Activated CD4-positive, alpha-beta memory T cell treated with anti-CD3 and anti-CD28 coated beads, Interleukin-2, amount 10 ng/mL, durations not matched to agents 7 days and 5 days (primary cell): ENCODE data around the gene UBE2F. TPM values are rescaled to one million over a fixed set of nuclear protein-coding genes. Genes with fewer than 3 reads are reported as not detected.
"Not testable (repeated sequence)": the region's sequence is repeated elsewhere in the genome, so short reads cannot be mapped to it uniquely, and the experiment has no call there.

Experiments used
- CTCF ChIA-PET: fragments of 350-600 bp; sonication (Branson Sonifier 250); formaldehyde crosslinking; loops from one replicate; lab custom pipeline; 2021; ENCODE audit warnings: antibody characterized with exemption, inconsistent platforms; lab: Charles Lee
- POLR2A ChIA-PET: fragments of 350-600 bp; sonication (Branson Sonifier 250); formaldehyde crosslinking; loops from one replicate; lab custom pipeline; 2021; ENCODE audit warnings: antibody characterized with exemption; lab: Charles Lee
- DNase-seq: peaks from one replicate; pipeline ENCODE4 v3.0.0-alpha.2; 2020
- H3K27ac Mint-ChIP-seq: one replicate; pipeline ENCODE4 v1.8.0; 2021; ENCODE audit warnings: mild to moderate bottlenecking, mixed read lengths
- H3K27me3 Mint-ChIP-seq: one replicate; pipeline ENCODE4 v1.8.0; 2021; ENCODE audit warnings: mixed read lengths
- H3K36me3 Mint-ChIP-seq: one replicate; pipeline ENCODE4 v1.8.0; 2021; ENCODE audit warnings: low read depth, mixed read lengths
- H3K4me1 Mint-ChIP-seq: one replicate; pipeline ENCODE4 v1.8.0; 2021; ENCODE audit warnings: mixed read lengths
- H3K4me3 Mint-ChIP-seq: one replicate; pipeline ENCODE4 v1.8.0; 2021; ENCODE audit warnings: mild to moderate bottlenecking, mixed read lengths
- H3K9me3 Mint-ChIP-seq: one replicate; pipeline ENCODE4 v1.8.0; 2021; ENCODE audit warnings: mixed read lengths
- total RNA-seq, 2 experiments: library from RNA; stranded (reverse); gene quantifications; one replicate each; pipeline ENCODE4 v1.2.3, GENCODE V29; 2021

UBE2F gene
- total RNA-seq, 2 experiments from 2014 or later = 77.5 to 82.7 TPM

DNA sequence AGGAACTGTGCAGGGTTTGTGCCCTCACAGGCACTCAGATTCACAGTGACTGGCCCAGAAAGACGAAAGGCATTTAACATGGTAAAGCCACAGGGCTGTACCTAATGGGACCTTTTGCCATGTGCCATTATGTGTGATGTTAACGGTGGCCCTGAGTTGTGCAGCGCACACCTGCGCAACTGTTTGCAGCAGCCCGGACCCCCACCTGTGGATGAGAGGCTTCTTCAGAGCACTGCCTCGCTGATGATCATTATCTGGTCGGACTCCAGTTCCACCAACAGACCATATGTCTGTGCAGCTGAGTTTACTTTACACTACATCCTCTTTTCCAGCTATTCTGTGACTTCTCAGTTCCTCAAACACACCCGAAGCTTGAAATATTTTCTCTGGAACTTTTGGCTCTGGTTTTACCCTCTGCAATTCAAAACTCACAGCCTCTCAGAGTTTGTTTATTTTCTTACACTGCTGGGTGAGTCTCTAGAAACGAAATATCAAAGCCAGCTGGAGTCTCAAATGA lies 35.6 kb upstream of the UBE2F start:
- CTCF ChIA-PET = interaction anchor here (1.5 kb wide), 1 partner anchor 32 kb away, joined by 4 read pairs; no protein-coding TSS in a partner anchor
- Mint-ChIP-seq H3K9me3 (peaks cover 19% of the 10 kb centered on the region), H3K27me3 (no peaks in the 10 kb centered on the region), H3K4me1 (peaks cover 16% of the 10 kb centered on the region), H3K27ac (no peak overlapping the region), H3K4me3 (no peak overlapping the region), H3K36me3 (peaks cover 6% of the 10 kb centered on the region)
- POLR2A ChIA-PET = interaction anchor here (2.5 kb wide), 1 partner anchor 9 kb away, joined by 14 read pairs; no protein-coding TSS in a partner anchor
- no peak for DNase-seq

DNA sequence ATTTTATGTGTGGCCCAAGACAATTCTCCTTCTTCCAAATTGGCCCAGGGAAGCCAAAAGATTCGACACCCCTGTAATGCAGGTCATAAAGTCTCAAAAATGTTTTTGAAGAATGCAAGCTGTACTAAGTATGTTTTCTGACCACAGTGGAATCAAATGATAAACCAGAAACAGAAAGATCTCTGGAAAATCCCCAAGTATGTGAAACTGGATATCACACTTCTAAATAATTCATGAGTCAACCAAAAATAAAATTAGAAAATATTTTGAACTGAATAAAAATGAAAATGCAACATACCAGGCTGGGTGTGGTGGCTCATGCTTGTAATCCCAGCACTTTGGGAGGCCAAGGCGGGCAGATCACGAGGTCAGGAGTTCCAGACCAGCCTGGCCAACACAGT lies 34.1 kb upstream of the UBE2F start:
- CTCF ChIA-PET = interaction anchor here (0.7 to 1.5 kb wide), 2 partner anchors 9 to 34 kb away, joined by 3 to 4 read pairs; no protein-coding TSS in a partner anchor
- POLR2A ChIA-PET = interaction anchor here (2.5 kb wide), 1 partner anchor 8 kb away, joined by 14 read pairs; no protein-coding TSS in a partner anchor
- no peak overlapping the region for H3K4me3 Mint-ChIP-seq
- H3K9me3 Mint-ChIP-seq = peaks cover 18% of the 10 kb centered on the region
- H3K36me3 Mint-ChIP-seq = peaks cover 6% of the 10 kb centered on the region
- H3K27ac Mint-ChIP-seq = no peak overlapping the region
- no peaks in the 10 kb centered on the region for H3K27me3 Mint-ChIP-seq
- peaks cover 15% of the 10 kb centered on the region for H3K4me1 Mint-ChIP-seq
- DNase-seq = no peak

DNA sequence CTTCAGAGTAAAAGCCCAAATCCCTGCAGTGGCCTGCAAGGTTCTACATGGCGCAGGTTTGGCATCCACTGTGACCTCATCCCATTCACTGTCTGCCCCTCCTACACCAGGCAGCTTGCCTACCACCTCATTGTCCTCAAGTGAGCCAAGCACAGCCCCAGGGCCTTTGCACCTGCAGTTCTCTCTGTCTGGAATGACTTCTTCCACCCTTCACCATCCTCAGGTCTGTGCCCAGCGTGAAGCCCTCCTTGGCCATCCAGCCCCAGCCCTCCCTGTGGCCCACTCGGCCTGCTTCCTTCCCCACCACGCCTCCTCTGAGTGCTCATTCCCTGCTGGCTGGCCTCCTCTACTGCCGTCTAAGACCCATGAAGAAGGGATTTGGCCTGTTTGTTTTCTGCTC lies 32.6 kb upstream of the UBE2F start:
- Mint-ChIP-seq H3K9me3 (peaks cover 10% of the 10 kb centered on the region), H3K27ac (no peak overlapping the region), H3K36me3 (peaks cover 3% of the 10 kb centered on the region), H3K27me3 (no peaks in the 10 kb centered on the region), H3K4me1 (peaks cover 17% of the 10 kb centered on the region), H3K4me3 (no peak overlapping the region)
- DNase-seq = no peak
- CTCF ChIA-PET = interaction anchor here (2.2 kb wide), 1 partner anchor 11 kb away, joined by 7 read pairs; no protein-coding TSS in a partner anchor
- POLR2A ChIA-PET = no interaction called here

DNA sequence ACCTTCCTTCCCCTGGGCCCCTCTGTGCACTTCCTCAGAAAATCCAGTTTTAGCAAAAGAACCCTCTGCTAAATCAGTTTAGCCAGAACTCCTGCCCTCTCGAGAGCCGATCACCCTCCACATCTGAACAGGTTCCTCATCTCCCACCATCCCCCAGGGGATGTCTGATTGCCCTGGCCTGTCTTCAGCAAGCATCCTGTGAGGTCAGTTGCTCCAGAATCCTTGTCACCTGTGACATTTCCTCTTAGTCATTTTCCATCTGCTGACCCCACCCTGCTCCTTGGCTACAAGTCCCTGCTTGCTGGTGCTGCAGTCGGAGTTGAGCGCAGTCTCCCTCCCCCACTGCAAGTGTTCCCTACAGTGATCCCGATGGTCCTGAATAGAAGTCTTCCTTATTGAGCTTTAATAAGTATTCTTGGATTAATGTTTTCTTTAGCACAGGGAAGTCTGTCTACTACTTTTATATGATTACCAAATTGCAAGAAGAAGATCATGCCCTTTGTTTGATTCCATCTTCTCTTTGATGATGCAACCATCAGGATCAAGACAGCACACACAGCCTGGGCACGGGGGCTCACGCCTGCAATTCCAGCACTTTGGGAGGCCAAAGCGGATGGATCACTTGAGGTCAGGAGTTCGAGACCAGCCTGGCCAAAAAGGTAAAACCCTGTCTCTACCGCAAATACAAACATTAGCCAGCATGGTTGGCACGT lies 30.9 kb upstream of the UBE2F start:
- Mint-ChIP-seq H3K36me3 (peaks cover 5% of the 10 kb centered on the region), H3K4me1 (peaks cover 32% of the 10 kb centered on the region), H3K27ac (no peak overlapping the region), H3K27me3 (no peaks in the 10 kb centered on the region), H3K4me3 (no peak overlapping the region), H3K9me3 (peaks cover 4% of the 10 kb centered on the region)
- ChIA-PET CTCF (interaction anchor here (1.4 to 2.2 kb wide), 2 partner anchors 9 to 13 kb away, joined by 6 to 7 read pairs; no protein-coding TSS in a partner anchor), POLR2A (no interaction called here)
- no peak for DNase-seq

DNA sequence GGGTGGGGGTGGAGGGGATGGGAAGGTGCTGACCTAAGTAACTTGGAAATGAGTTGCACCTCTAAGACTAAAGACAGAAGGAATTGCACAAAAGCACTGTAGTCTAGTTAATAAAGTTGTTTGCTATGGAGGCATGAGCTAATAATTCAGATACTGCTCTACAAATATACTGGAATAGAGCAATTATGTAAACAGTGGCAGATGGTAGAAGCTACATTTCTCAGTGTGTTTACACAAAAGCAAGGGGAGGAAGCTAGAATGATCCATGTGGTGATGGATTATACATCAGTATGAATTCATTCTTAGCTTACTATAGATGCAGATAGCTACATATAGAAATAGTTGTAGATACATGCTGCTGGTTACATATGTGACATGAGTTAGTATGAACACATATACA lies 27.6 kb upstream of the UBE2F start:
- CTCF ChIA-PET = interaction anchor here (0.6 to 1.8 kb wide), 2 partner anchors 12 to 15 kb away, joined by 3 to 9 read pairs; no protein-coding TSS in a partner anchor
- no peak overlapping the region for H3K27ac Mint-ChIP-seq

DNA sequence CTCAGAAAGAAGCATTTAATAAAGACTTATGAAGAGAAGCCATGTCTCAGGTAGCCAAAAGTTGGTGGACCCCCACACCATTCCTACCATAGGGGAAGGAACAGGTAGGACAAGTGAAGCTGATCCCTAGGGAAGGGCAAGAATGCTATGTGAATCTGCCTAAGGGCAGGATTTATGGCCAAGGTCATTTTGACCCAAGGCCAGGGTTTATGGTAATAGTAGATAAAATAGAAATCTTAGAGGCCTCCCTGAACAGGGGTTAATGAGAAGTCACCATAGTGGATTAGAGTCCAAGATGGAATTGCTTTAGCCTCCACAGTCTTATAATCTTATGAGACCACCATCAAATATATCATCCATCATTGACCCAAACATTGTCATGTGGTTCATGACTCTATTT lies 26.0 kb upstream of the UBE2F start:
- peaks cover 31% of the 10 kb centered on the region for H3K36me3 Mint-ChIP-seq
- peaks cover 61% of the 10 kb centered on the region for H3K4me1 Mint-ChIP-seq
- CTCF ChIA-PET = interaction anchor here (1.8 kb wide), 1 partner anchor 18 kb away, joined by 8 read pairs; no protein-coding TSS in a partner anchor
- no peak overlapping the region for H3K4me3 Mint-ChIP-seq
- no peak for DNase-seq
- POLR2A ChIA-PET = interaction anchor here (1.3 to 3.5 kb wide), 3 partner anchors 9 to 28 kb away, joined by 3 to 16 read pairs (median 14); no protein-coding TSS in a partner anchor
- no peaks in the 10 kb centered on the region for H3K27me3 Mint-ChIP-seq
- peaks cover 20% of the 10 kb centered on the region for H3K9me3 Mint-ChIP-seq
- peak overlapping the region; percentile 97 for H3K27ac Mint-ChIP-seq

More for the DNA sequence above, 27.6 kb upstream of the UBE2F start:
- POLR2A ChIA-PET = interaction anchor here (1.0 to 3.5 kb wide), 2 partner anchors 8 to 41 kb away, joined by 3 to 14 read pairs; no protein-coding TSS in a partner anchor
- peaks cover 53% of the 10 kb centered on the region for H3K4me1 Mint-ChIP-seq
- peaks cover 16% of the 10 kb centered on the region for H3K36me3 Mint-ChIP-seq
- H3K4me3 Mint-ChIP-seq = no peak overlapping the region
- DNase-seq = no peak
- H3K9me3 Mint-ChIP-seq = peaks cover 9% of the 10 kb centered on the region
- H3K27me3 Mint-ChIP-seq = no peaks in the 10 kb centered on the region

DNA sequence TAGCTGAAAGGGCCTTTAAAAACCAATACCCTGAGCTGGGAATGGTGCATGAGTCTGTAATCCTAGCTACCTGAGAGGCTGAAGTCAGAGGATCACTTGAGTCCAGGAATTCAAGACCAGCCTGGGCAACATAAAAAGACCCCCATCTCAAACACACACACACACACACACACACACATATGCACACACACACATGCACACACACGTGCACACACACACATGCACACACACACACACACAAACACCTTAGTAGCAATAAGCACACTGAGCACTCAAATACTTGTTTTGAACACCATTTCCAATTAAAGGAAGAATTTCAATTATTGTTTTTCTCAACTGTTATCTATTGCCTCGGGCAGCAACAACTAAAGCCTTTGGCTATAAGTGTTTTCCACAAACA lies 25.6 kb upstream of the UBE2F start:
- peaks cover 62% of the 10 kb centered on the region for H3K4me1 Mint-ChIP-seq
- CTCF ChIA-PET = interaction anchor here (0.7 to 1.8 kb wide), 5 partner anchors 11 to 83 kb away, joined by 3 to 8 read pairs (median 3); no protein-coding TSS in a partner anchor
- H3K36me3 Mint-ChIP-seq = peaks cover 36% of the 10 kb centered on the region
- POLR2A ChIA-PET = interaction anchor here (1.1 to 3.5 kb wide), 6 partner anchors 10 to 42 kb away, joined by 3 to 16 read pairs (median 6); partner anchors contain the start of gene UBE2F
- H3K9me3 Mint-ChIP-seq = peaks cover 24% of the 10 kb centered on the region
- H3K27ac Mint-ChIP-seq = peak overlapping the region; percentile 97
- H3K4me3 Mint-ChIP-seq = peak overlapping the region; percentile 40
- DNase-seq = no peak
- no peaks in the 10 kb centered on the region for H3K27me3 Mint-ChIP-seq

DNA sequence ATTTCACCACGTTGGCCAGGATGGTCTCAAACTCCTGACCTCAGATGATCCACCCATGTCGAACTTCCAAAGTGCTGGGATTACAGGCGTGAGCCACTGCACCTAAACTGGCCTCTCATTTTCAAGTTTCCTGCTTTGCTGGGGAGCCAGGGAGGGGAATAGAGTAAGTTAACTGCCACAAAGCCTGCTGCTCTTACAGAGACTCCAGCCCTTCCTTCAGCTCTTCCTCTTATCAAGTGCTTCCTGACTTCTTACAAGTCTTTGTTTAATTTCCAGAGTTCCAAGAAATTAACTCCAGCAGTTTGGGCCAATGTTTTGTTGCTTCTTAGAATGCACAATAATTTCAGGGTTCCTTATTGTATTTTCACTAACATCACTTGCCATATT lies 24.3 kb upstream of the UBE2F start:
- no peak for DNase-seq
- peaks cover 29% of the 10 kb centered on the region for H3K9me3 Mint-ChIP-seq
- CTCF ChIA-PET = interaction anchor here (0.6 to 1.8 kb wide), 10 partner anchors 10 to 260 kb away, joined by 3 to 8 read pairs (median 3); partner anchors contain the start of gene ILKAP
- H3K27me3 Mint-ChIP-seq = peaks cover 2% of the 10 kb centered on the region
- H3K4me3 Mint-ChIP-seq = peak overlapping the region; percentile 40
- peaks cover 74% of the 10 kb centered on the region for H3K4me1 Mint-ChIP-seq
- POLR2A ChIA-PET = interaction anchor here (0.6 to 3.5 kb wide), 8 partner anchors 11 to 118 kb away, joined by 3 to 16 read pairs (median 3); partner anchors contain the start of genes SCLY and UBE2F
- peak overlapping the region; percentile 97 for H3K27ac Mint-ChIP-seq
- H3K36me3 Mint-ChIP-seq = peaks cover 43% of the 10 kb centered on the region

DNA sequence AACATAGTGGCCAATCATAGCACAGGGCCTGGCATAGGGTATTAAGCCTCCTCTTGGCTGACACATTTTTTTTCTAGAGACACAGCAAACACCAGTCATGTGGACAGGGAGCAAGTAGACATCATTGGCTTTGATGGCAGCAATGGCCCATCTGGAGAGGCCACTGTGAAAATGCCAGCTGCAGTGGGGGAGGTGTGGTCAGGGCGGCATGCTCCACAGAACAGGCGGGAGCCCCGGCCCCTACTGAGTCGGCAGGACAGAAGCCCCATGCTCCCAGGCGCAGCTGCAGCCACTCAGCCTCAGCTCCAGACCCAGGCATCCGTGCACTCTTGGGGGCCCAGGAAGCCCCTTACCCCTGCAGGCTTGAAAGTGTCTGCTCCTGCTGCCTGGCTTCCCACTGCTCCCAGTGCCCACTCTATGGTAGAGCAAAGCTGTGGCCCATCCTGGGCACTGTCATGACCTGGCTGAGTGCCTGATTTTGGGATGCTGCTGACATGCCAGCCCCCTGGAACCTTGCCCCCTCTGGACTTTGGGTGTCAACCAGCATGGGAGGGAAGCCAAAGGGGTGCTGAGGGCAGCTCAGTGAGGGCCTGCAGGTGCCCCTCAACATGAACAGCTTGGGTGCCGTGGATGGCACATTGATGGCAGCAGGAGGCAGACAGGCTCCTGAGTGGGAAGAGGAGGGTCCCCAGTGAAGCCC lies 23.3 kb upstream of the UBE2F start:
- Mint-ChIP-seq H3K27ac (peak overlapping the region; percentile 97), H3K27me3 (peaks cover 2% of the 10 kb centered on the region), H3K4me1 (peaks cover 74% of the 10 kb centered on the region), H3K4me3 (no peak overlapping the region), H3K9me3 (peaks cover 29% of the 10 kb centered on the region), H3K36me3 (peaks cover 43% of the 10 kb centered on the region)
- ChIA-PET POLR2A (interaction anchor here (1.1 to 3.0 kb wide), 2 partner anchors 44 to 117 kb away, joined by 3 to 10 read pairs; partner anchors contain the start of gene SCLY), CTCF (interaction anchor here (0.8 to 1.2 kb wide), 4 partner anchors 10 to 259 kb away, joined by 3 to 4 read pairs (median 3); partner anchors contain the start of gene ILKAP)
- no peak for DNase-seq

DNA sequence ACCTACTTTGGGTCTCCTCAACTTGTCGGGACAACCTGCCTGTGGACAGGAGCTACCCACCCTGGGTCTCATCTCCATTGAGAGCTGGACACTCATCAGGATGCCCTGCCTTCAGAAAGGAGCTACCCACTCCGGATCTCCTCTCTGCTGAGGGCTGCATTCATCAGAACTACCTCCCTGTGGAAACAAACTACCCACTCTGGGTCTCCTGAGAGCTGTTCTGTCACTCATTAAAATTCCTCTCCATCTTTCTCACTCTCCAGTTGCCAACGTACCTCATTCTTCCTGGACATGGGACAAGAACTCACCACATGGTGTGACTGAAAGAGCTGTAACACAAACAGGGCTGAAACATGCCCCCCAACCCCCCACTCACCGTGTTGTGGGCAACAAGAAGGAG lies 22.5 kb upstream of the UBE2F start:
- peaks cover 43% of the 10 kb centered on the region for H3K36me3 Mint-ChIP-seq
- DNase-seq = no peak
- H3K4me3 Mint-ChIP-seq = no peak overlapping the region
- peaks cover 2% of the 10 kb centered on the region for H3K27me3 Mint-ChIP-seq
- H3K9me3 Mint-ChIP-seq = peaks cover 29% of the 10 kb centered on the region
- H3K27ac Mint-ChIP-seq = peak overlapping the region; percentile 97
- H3K4me1 Mint-ChIP-seq = peaks cover 71% of the 10 kb centered on the region
- CTCF ChIA-PET = no interaction called here
- POLR2A ChIA-PET = interaction anchor here (3.0 kb wide), 1 partner anchor 45 kb away, joined by 10 read pairs; no protein-coding TSS in a partner anchor

DNA sequence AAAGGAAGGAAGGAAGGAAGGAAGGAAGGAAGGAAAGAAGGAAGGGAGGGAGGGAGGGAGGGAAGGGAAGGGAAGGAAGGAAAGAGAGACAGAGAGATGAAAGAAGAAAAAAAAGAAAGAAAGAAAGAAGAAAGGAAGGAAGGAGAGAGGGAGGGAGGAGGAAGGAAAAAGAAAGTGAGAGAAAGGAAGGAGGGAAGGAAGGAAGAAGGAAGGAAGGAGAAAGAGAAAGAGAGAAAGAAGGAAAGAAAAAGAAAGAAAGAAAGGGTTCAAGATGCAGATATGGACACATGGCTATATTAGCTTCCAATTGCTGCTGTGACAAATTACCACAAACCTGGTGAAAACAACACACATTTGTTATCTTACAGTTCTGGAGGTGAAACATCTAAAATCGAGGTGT lies 20.4 kb upstream of the UBE2F start:
- Mint-ChIP-seq H3K36me3 (peaks cover 38% of the 10 kb centered on the region), H3K9me3 (peaks cover 25% of the 10 kb centered on the region), H3K4me3 (no peak overlapping the region), H3K27me3 (peaks cover 2% of the 10 kb centered on the region), H3K27ac (peak overlapping the region; percentile 35), H3K4me1 (peaks cover 52% of the 10 kb centered on the region)
- DNase-seq = no peak
- CTCF ChIA-PET = no interaction called here
- POLR2A ChIA-PET = no interaction called here

DNA sequence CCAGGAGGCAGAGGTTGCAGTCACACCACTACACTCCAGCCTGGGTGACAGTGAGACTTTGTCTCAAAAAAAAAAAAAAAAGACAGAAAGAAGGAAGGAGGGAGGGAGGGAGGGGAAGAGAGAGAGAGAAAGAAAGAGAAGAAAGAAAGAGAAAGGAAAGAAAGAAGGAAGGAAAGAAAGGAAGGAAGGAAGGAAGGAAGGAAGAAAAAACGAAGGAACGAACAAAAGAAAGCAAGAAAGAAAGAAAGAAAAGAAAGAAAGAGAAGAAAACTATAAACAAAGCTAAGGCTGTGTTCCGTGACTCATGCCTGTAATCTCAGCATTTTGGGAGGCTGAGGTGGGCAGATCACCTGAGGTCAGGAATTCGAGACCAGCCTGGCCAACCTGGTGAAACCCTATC lies 15.5 kb upstream of the UBE2F start:
- CTCF ChIA-PET = interaction anchor here (0.9 kb wide), 1 partner anchor 12 kb away, joined by 3 read pairs; no protein-coding TSS in a partner anchor
- H3K9me3 Mint-ChIP-seq, H3K4me3 Mint-ChIP-seq, DNase-seq, H3K36me3 Mint-ChIP-seq, H3K27ac Mint-ChIP-seq, POLR2A ChIA-PET: not testable (repeated sequence)
- peaks cover 11% of the 10 kb centered on the region for H3K27me3 Mint-ChIP-seq
- H3K4me1 Mint-ChIP-seq = peaks cover 14% of the 10 kb centered on the region
